Osteocyte (in vitro differentiated cells): ENCODE data around the gene ZSCAN1. TPM values are rescaled to one million over a fixed set of nuclear protein-coding genes. Genes with fewer than 3 reads are reported as not detected.

ENCODE experiments used
- DNase-seq: peaks from one replicate; pipeline ENCODE4 v3.0.0; 2021; ENCODE audit warnings: mixed read lengths; ENCODE audit not compliant: unreplicated experiment; ENCODE audit errors: extremely low spot score
- H3K27ac Mint-ChIP-seq: one replicate; pipeline ENCODE4 v1.8.0; 2021; ENCODE audit warnings: mild to moderate bottlenecking, mixed read lengths; ENCODE audit not compliant: unreplicated experiment
- H3K27me3 Mint-ChIP-seq: one replicate; pipeline ENCODE4 v1.8.0; 2021; ENCODE audit warnings: mixed read lengths; ENCODE audit not compliant: unreplicated experiment
- H3K36me3 Mint-ChIP-seq: one replicate; pipeline ENCODE4 v1.8.0; 2021; ENCODE audit warnings: mixed read lengths; ENCODE audit not compliant: unreplicated experiment
- H3K4me1 Mint-ChIP-seq: one replicate; pipeline ENCODE4 v1.8.0; 2021; ENCODE audit warnings: mixed read lengths; ENCODE audit not compliant: unreplicated experiment
- H3K4me3 Mint-ChIP-seq: one replicate; pipeline ENCODE4 v1.8.0; 2021; ENCODE audit warnings: mild to moderate bottlenecking, moderate library complexity, mixed read lengths; ENCODE audit not compliant: unreplicated experiment
- H3K9me3 Mint-ChIP-seq: one replicate; pipeline ENCODE4 v1.8.0; 2021; ENCODE audit warnings: mixed read lengths; ENCODE audit not compliant: unreplicated experiment
- total RNA-seq: library from RNA; stranded (reverse); gene quantifications from 2 replicates; pipeline ENCODE4 v1.2.1, GENCODE V29; 2021
- TF ChIP-seq, protein P1 (sequence below): fragments of 200-600 bp; sonication (generic); IDR thresholded peaks from 2 replicates; pipeline ENCODE4 v1.5.0; 2021; ENCODE audit warnings: antibody characterized with exemption, mild to moderate bottlenecking, moderate library complexity

Gene ZSCAN1
- total RNA-seq, 1 donor from 2014 or later, result not detected

DNA sequence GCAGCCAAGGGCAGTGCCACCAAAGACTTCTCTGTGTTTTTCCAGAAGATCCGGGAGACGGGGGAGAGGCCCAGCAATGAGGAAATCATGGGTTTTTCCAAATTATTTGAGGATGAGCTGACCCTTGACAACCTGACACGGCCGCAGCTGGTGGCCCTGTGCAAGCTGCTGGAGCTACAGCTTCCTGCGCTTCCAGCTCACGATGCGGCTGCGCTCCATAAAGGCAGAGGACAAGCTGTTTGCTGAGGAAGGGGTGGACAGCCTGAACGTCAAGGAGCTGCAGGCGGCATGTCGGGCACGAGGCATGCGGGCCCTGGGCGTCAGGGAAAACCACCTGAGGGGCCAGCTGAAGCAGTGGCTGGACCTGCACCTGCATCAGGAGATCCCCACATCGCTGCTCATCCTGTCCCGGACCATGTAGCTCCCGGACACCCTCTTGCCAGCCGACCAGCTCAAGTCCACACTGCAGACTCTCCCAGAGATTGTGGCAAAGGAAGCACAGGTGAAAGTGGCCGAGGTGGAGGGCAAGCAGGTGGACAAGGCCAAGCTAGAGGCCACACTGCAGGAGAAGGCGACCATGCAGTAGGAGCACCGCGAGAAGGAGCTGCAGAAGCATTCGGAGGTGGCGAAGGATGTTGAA lies 11.7 kb downstream of the ZSCAN1 start:
- TF ChIP-seq, protein P1, sequence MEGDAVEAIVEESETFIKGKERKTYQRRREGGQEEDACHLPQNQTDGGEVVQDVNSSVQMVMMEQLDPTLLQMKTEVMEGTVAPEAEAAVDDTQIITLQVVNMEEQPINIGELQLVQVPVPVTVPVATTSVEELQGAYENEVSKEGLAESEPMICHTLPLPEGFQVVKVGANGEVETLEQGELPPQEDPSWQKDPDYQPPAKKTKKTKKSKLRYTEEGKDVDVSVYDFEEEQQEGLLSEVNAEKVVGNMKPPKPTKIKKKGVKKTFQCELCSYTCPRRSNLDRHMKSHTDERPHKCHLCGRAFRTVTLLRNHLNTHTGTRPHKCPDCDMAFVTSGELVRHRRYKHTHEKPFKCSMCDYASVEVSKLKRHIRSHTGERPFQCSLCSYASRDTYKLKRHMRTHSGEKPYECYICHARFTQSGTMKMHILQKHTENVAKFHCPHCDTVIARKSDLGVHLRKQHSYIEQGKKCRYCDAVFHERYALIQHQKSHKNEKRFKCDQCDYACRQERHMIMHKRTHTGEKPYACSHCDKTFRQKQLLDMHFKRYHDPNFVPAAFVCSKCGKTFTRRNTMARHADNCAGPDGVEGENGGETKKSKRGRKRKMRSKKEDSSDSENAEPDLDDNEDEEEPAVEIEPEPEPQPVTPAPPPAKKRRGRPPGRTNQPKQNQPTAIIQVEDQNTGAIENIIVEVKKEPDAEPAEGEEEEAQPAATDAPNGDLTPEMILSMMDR, result no peak
- H3K4me3 Mint-ChIP-seq, result no peak overlapping the region
- DNase-seq, result no peak
- H3K36me3 Mint-ChIP-seq, result no peaks in the 10 kb centered on the region
- H3K9me3 Mint-ChIP-seq, result peaks cover 25% of the 10 kb centered on the region
- no peaks in the 10 kb centered on the region for H3K27me3 Mint-ChIP-seq
- no peaks in the 10 kb centered on the region for H3K4me1 Mint-ChIP-seq
- H3K27ac Mint-ChIP-seq, result no peak overlapping the region

DNA sequence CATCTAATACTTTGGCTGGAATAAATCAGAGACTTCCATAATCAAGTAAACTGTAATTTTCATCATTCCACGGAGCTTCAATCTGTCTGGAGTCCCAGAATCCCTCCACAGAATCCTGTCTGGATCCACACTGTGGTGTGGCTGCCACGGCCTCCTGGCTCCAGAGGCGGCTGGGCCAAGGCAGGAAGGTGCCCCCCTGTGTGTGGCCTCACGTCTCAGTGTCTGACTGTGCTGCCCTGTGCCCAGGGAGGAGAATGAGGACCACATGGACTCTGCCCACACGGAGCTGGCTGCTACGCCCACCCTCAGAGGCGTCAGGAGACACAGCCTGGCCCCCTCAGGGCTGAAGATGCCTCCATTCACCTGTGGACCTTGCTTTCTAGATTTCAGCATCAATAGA lies 13.0 kb downstream of the ZSCAN1 start:
- Mint-ChIP-seq H3K4me1 (no peaks in the 10 kb centered on the region), H3K36me3 (no peaks in the 10 kb centered on the region), H3K4me3 (no peak overlapping the region), H3K9me3 (peaks cover 24% of the 10 kb centered on the region), H3K27ac (no peak overlapping the region), H3K27me3 (no peaks in the 10 kb centered on the region)
- TF ChIP-seq, protein P1, result no peak
- DNase-seq, result no peak

DNA sequence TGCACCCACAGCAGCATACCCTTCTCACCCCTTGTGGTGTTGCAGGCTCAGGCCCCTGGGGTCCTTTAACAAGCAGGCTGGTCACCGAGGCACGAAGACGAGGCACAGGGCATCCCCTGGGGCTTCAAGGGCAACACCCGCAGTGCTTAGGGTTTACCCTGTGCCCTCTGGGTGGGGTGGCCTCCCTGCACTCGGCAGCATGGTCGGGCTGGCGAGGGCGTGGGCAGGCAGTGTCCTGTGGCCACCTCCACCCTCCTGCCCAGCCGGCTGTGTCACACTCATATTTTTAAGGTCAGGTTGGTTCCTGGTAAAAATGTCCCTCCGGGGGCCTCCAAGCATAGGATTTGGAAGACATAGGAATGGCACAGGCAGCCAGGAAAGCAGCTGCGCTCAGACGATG lies 13.8 kb downstream of the ZSCAN1 start:
- Mint-ChIP-seq H3K4me1 (no peaks in the 10 kb centered on the region), H3K36me3 (no peaks in the 10 kb centered on the region), H3K27me3 (no peaks in the 10 kb centered on the region), H3K4me3 (no peak overlapping the region), H3K9me3 (peaks cover 26% of the 10 kb centered on the region), H3K27ac (no peak overlapping the region)
- TF ChIP-seq, protein P1, result no peak
- no peak for DNase-seq

DNA sequence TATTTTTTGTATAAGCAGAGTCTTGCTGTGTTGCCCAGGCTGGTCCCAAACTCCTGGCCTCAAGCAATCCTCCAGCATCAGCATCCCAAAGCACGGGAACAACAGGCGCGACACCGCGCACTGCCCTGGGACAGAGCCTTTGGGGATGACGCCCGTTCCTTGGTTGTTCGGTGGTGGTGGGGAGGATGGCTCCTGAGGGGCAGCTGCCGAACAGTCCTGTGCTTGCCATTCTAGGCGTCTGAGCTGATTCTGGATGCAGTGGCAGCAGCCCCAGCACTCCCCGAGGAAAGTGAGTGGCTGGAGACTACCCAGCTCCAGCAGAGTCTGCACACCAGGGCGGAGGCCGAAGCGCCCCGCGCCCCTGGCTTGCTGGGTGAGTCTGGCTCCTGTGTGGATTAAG lies 18.4 kb downstream of the ZSCAN1 start:
- Mint-ChIP-seq H3K9me3 (peaks cover 30% of the 10 kb centered on the region), H3K4me3 (no peak overlapping the region), H3K4me1 (no peaks in the 10 kb centered on the region), H3K27me3 (no peaks in the 10 kb centered on the region), H3K36me3 (peaks cover 2% of the 10 kb centered on the region), H3K27ac (no peak overlapping the region)
- no peak for DNase-seq
- TF ChIP-seq, protein P1, result no peak

DNA sequence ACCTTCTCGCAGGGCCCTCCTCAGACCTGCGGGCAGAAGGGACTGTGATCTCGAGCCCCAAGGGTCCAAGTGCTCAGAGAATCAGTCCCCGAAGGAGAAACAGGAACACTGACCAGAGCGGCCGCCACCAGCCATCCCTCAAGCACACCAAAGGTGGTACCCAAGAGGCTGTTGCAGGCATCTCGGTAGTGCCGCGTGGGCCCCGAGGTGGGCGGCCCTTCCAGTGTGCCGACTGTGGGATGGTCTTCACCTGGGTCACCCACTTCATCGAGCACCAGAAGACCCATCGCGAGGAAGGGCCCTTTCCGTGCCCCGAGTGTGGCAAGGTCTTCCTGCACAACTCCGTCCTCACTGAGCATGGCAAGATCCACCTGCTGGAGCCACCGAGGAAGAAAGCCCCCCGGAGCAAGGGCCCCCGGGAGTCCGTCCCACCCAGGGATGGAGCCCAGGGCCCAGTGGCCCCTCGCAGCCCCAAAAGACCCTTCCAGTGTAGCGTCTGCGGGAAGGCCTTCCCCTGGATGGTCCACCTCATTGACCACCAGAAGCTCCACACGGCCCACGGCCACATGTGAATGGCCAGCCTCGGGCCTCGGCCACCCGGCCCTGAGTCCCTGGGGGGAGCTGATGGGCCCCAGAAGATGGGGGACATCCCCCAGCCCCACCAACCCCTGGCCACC lies 19.8 kb downstream of the ZSCAN1 start:
- Mint-ChIP-seq H3K27ac (no peak overlapping the region), H3K9me3 (peaks cover 30% of the 10 kb centered on the region), H3K4me1 (no peaks in the 10 kb centered on the region), H3K27me3 (no peaks in the 10 kb centered on the region), H3K36me3 (peaks cover 5% of the 10 kb centered on the region), H3K4me3 (no peak overlapping the region)
- TF ChIP-seq, protein P1, result no peak
- DNase-seq, result no peak
